Lower lobe of right lung (tissue), 2 donors: ENCODE data around the gene FRY. TPM values are rescaled to one million over a fixed set of nuclear protein-coding genes. Genes with fewer than 3 reads are reported as not detected.

Source experiments
- ATAC-seq, 2 donors: fragments of 200-7000 bp; cut with Tn5 transposase; one replicate each; pipeline ENCODE4 v1.9.1; 2020 to 2022; ENCODE audit warnings: mild to moderate bottlenecking in 2 of 2, moderate library complexity in 2 of 2
- DNase-seq: peaks from one replicate; pipeline ENCODE4 v3.0.0-alpha.2; 2020
- H3K27ac ChIP-seq: fragments of 200-600 bp; one replicate; pipeline ENCODE4 v1.8.0; 2022
- H3K27me3 ChIP-seq: fragments of 200-600 bp; one replicate; pipeline ENCODE4 v1.8.0; 2022; ENCODE audit warnings: low read depth
- H3K36me3 ChIP-seq: fragments of 200-600 bp; one replicate; pipeline ENCODE4 v1.8.0; 2022; ENCODE audit warnings: mild to moderate bottlenecking
- H3K4me1 ChIP-seq: fragments of 200-600 bp; one replicate; pipeline ENCODE4 v1.8.0; 2022
- H3K4me3 ChIP-seq: fragments of 200-600 bp; one replicate; pipeline ENCODE4 v1.8.0; 2022; ENCODE audit warnings: mild to moderate bottlenecking
- H3K9me3 ChIP-seq: fragments of 200-600 bp; one replicate; pipeline ENCODE4 v1.8.0; 2022
- CTCF ChIP-seq: fragments of 200-600 bp; IDR thresholded peaks from one replicate; pipeline ENCODE4 v1.8.0; 2022; ENCODE audit warnings: antibody characterized with exemption, mild to moderate bottlenecking
- intact Hi-C: fragments of 100-400 bp; cut with DNase I; formaldehyde crosslinking; loops from one replicate; pipeline ENCODE4 v1.11.0; 2022
- total RNA-seq: library from RNA; stranded (reverse); fragmentation: NEBNext Ultra II Directional; extraction: Animal tissue kit (Norgen Biotek cat#: 25700); gene quantifications from one replicate; pipeline ENCODE4 v1.2.1, GENCODE V29; 2021
- donor health status: DM: no; HTN: yes; CAD: no; lungs with severe emphysema.

Gene FRY
- total RNA-seq, 1 donor from 2014 or later, result 93.7 TPM

GRCh38 chr13:32202268-32202667 lies 170.7 kb downstream of the FRY start:
- Histone ChIP-seq H3K4me3 (no peak overlapping the region), H3K27ac (no peak overlapping the region), H3K36me3 (peaks cover 9% of the 10 kb centered on the region), H3K27me3 (no peaks in the 10 kb centered on the region), H3K4me1 (no peaks in the 10 kb centered on the region), H3K9me3 (no peaks in the 10 kb centered on the region)
- TF ChIP-seq CTCF, result no peak
- DNase-seq, result no peak
- intact Hi-C loops, result no loop called here
- ATAC-seq, result no peak

- Histone ChIP-seq H3K9me3 (no peaks in the 10 kb centered on the region), H3K27ac (no peak overlapping the region), H3K4me3 (no peak overlapping the region), H3K36me3 (peaks cover 12% of the 10 kb centered on the region), H3K4me1 (no peaks in the 10 kb centered on the region), H3K27me3 (no peaks in the 10 kb centered on the region)
- intact Hi-C loops, result no loop called here
- ATAC-seq (no peak), DNase-seq (no peak)
- TF ChIP-seq CTCF, result no peak
Observed at GRCh38 chr13:32203221-32203620, 171.6 kb downstream of the FRY start.

DNA sequence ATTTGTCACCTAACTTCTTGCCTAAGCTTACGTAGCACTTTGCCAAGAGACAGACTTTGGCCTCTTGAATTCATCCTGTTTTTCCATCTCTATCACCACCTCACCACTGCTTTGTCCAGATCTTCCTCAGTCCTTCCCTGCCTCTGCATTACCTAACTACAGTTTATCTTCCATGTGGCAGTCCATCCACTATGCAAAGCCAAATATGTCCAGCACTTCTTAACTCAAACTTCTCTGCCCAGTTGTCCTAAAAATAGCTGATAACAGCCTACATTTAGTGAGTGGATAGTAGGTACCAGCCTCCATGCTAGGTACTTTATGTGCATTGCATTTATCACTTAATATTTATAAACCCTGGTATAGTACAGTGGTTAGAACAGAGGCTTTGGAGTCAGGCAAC lies 172.2 kb downstream of the FRY start:
- no peaks in the 10 kb centered on the region for H3K4me1 ChIP-seq
- peaks cover 17% of the 10 kb centered on the region for H3K36me3 ChIP-seq
- no peak overlapping the region for H3K4me3 ChIP-seq
- ATAC-seq, result no peak
- no peaks in the 10 kb centered on the region for H3K9me3 ChIP-seq
- DNase-seq, result no peak
- intact Hi-C loops, result no loop called here
- no peak overlapping the region for H3K27ac ChIP-seq
- H3K27me3 ChIP-seq, result no peaks in the 10 kb centered on the region
- no peak for TF ChIP-seq CTCF

- Histone ChIP-seq H3K4me1 (no peaks in the 10 kb centered on the region), H3K9me3 (no peaks in the 10 kb centered on the region), H3K36me3 (peaks cover 29% of the 10 kb centered on the region), H3K27me3 (no peaks in the 10 kb centered on the region), H3K27ac (no peak overlapping the region), H3K4me3 (no peak overlapping the region)
- intact Hi-C loops, result no loop called here
- TF ChIP-seq CTCF, result no peak
- no peak for DNase-seq
- no peak for ATAC-seq
Observed at GRCh38 chr13:32205431-32206096, 174.0 kb downstream of the FRY start.

DNA sequence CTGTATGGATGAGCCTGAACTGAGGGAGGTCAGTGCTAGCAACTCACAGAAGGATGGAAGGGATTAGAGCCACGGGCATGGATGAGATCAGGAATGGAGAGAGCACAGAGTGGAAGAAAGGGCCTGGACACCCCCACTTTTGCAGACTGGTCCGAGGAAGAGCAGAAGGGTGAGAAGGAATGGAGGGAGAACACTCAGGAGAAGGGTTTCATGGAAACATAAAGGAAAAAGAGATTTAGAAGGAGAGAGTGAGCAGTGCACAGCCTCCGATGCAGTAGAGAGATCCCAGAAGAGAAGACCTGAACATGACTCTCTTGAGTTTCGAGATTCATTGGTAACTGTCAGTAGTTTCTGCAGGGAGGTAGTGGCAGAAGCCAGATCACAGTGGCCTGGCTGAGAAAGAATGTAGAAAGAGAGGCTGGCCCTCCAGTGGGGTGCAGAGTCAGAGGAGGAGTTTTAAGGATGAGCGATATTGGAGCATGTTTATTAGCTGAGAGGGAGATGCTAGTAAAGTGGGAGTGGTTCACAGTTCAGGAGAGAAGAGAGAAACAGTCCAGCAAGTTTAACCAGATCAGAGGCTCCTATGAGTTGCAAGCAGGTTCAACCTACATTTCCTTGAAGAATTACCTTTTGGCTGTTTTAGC lies 174.6 kb downstream of the FRY start:
- TF ChIP-seq CTCF, result no peak
- Histone ChIP-seq H3K4me3 (no peak overlapping the region), H3K27me3 (no peaks in the 10 kb centered on the region), H3K9me3 (no peaks in the 10 kb centered on the region), H3K27ac (no peak overlapping the region), H3K36me3 (peaks cover 35% of the 10 kb centered on the region), H3K4me1 (no peaks in the 10 kb centered on the region)
- intact Hi-C loops, result no loop called here
- no peak for ATAC-seq
- DNase-seq, result no peak
